Smooth muscle cell (in vitro differentiated cells): ENCODE results near the gene EAF1. TPM values are rescaled to one million over a fixed set of nuclear protein-coding genes. Genes with fewer than 3 reads are reported as not detected.
"Not testable (repeated sequence)": the region's sequence is repeated elsewhere in the genome, so short reads cannot be mapped to it uniquely, and the experiment has no call there.

ENCODE experiments used
- DNase-seq: peaks from one replicate; lab custom pipeline; 2025; ENCODE audit not compliant: unreplicated experiment; lab: John Stamatoyannopoulos, UW
- H2AFZ ChIP-seq: fragments of 200-600 bp; sonication (generic); 2 replicates; pipeline ENCODE4 v1.6.0; 2016; ENCODE audit warnings: antibody characterized with exemption, low read depth, mild to moderate bottlenecking
- H3F3A ChIP-seq: fragments of 200-600 bp; sonication (generic); 2 replicates; pipeline ENCODE4 v1.6.0; 2017; ENCODE audit warnings: antibody characterized with exemption, low read depth
- H3K27ac ChIP-seq: fragments of 200-600 bp; sonication (generic); 2 replicates; pipeline ENCODE4 v1.5.1; 2016; ENCODE audit warnings: low read depth, mild to moderate bottlenecking
- H3K27me3 ChIP-seq: fragments of 200-600 bp; sonication (generic); 2 replicates; pipeline ENCODE4 v1.6.1; 2016; ENCODE audit warnings: low read depth, mild to moderate bottlenecking
- H3K36me3 ChIP-seq: fragments of 200-600 bp; sonication (generic); 2 replicates; pipeline ENCODE4 v1.5.1; 2016; ENCODE audit warnings: low read depth
- H3K4me1 ChIP-seq: fragments of 200-600 bp; sonication (generic); 2 replicates; pipeline ENCODE4 v1.5.1; 2016; ENCODE audit warnings: low read depth
- H3K4me2 ChIP-seq: fragments of 200-600 bp; sonication (generic); 2 replicates; pipeline ENCODE4 v1.6.0; 2016; ENCODE audit warnings: mild to moderate bottlenecking
- H3K4me3 ChIP-seq: fragments of 200-600 bp; sonication (generic); 2 replicates; pipeline ENCODE4 v1.5.1; 2016; ENCODE audit warnings: mild to moderate bottlenecking
- H3K79me2 ChIP-seq: fragments of 200-600 bp; sonication (generic); 2 replicates; pipeline ENCODE4 v1.6.0; 2016; ENCODE audit warnings: low read depth, mild to moderate bottlenecking
- H3K9ac ChIP-seq: fragments of 200-600 bp; sonication (generic); 2 replicates; pipeline ENCODE4 v1.6.0; 2016; ENCODE audit warnings: low read depth
- H3K9me3 ChIP-seq: fragments of 200-600 bp; sonication (generic); replicated peaks from 2 replicates; pipeline ENCODE4 v1.5.1; 2016; ENCODE audit warnings: low read depth
- H4K20me1 ChIP-seq: fragments of 200-600 bp; sonication (generic); 2 replicates; pipeline ENCODE4 v1.6.0; 2016; ENCODE audit warnings: low read depth
- WGBS: methylation state at CpG from one replicate; pipeline ENCODE4 v1.1.7; 2016; ENCODE audit warnings: low lambda C conversion rate; 5-methylcytosine and 5-hydroxymethylcytosine counted together
- polyA plus RNA-seq: library from polyadenylated mRNA; unstranded; fragments of >200 nt; fragmentation: Nextera tagmentation; extraction: Ambion mirVana; gene quantifications from 2 replicates; pipeline ENCODE4 v1.2.1, GENCODE V29; 2016
- total RNA-seq: library from RNA; depleted of rRNA; stranded (reverse); fragments of >200 nt; gene quantifications from 2 replicates; pipeline ENCODE4 v1.2.3, GENCODE V29; 2014
- TF ChIP-seq, protein P1 (sequence below): fragments of 200-600 bp; sonication (generic); IDR thresholded peaks from 2 replicates; pipeline ENCODE4 v1.5.1; 2017; ENCODE audit warnings: borderline replicate concordance, mild to moderate bottlenecking, antibody characterized with exemption; ENCODE audit not compliant: insufficient read depth, poor library complexity, severe bottlenecking

Gene EAF1
- total and polyA plus RNA-seq, 2 experiments from 2014 or later: 9.5 to 22.1 TPM

DNA sequence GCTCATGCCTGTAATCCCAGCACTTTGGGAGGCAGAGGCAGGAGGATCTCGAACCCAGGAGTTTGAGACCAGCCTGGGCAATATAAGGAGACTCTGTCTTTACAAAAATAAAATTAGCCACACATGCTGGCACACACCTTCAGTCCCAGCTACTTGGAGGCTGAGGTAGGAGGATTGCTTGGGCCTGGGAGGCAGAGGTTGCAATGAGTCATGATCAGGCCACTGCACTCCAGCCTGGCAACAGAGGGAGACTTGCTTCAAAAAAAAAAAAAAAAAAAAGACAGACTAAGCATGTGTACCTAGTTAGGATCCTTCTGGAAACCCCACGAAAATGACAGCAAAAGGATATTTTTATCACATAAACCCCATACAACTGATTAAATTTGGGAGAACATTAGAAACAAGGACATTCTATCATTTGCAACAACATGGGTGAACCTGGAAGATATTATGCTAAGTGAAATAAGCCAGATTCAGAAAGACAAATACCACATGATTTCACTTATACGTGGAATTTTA lies 44.9 kb upstream of the EAF1 start:
- H3K4me2 ChIP-seq: no peak overlapping the region
- no peak overlapping the region for H2AFZ ChIP-seq
- H3K79me2 ChIP-seq: no peaks in the 10 kb centered on the region
- H4K20me1 ChIP-seq: no peaks in the 10 kb centered on the region
- H3K27me3 ChIP-seq: no peaks in the 10 kb centered on the region
- WGBS: 81% methylated on average over 3 of the region's 3 CpGs
- no peak overlapping the region for H3K27ac ChIP-seq
- DNase-seq: no peak
- H3K4me1 ChIP-seq: no peaks in the 10 kb centered on the region
- H3K9me3 ChIP-seq: no peaks in the 10 kb centered on the region
- no peaks in the 10 kb centered on the region for H3K36me3 ChIP-seq
- TF ChIP-seq, protein P1, sequence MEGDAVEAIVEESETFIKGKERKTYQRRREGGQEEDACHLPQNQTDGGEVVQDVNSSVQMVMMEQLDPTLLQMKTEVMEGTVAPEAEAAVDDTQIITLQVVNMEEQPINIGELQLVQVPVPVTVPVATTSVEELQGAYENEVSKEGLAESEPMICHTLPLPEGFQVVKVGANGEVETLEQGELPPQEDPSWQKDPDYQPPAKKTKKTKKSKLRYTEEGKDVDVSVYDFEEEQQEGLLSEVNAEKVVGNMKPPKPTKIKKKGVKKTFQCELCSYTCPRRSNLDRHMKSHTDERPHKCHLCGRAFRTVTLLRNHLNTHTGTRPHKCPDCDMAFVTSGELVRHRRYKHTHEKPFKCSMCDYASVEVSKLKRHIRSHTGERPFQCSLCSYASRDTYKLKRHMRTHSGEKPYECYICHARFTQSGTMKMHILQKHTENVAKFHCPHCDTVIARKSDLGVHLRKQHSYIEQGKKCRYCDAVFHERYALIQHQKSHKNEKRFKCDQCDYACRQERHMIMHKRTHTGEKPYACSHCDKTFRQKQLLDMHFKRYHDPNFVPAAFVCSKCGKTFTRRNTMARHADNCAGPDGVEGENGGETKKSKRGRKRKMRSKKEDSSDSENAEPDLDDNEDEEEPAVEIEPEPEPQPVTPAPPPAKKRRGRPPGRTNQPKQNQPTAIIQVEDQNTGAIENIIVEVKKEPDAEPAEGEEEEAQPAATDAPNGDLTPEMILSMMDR: no peak
- no peaks in the 10 kb centered on the region for H3F3A ChIP-seq
- H3K4me3 ChIP-seq: no peak overlapping the region
- H3K9ac ChIP-seq: no peak overlapping the region

DNA sequence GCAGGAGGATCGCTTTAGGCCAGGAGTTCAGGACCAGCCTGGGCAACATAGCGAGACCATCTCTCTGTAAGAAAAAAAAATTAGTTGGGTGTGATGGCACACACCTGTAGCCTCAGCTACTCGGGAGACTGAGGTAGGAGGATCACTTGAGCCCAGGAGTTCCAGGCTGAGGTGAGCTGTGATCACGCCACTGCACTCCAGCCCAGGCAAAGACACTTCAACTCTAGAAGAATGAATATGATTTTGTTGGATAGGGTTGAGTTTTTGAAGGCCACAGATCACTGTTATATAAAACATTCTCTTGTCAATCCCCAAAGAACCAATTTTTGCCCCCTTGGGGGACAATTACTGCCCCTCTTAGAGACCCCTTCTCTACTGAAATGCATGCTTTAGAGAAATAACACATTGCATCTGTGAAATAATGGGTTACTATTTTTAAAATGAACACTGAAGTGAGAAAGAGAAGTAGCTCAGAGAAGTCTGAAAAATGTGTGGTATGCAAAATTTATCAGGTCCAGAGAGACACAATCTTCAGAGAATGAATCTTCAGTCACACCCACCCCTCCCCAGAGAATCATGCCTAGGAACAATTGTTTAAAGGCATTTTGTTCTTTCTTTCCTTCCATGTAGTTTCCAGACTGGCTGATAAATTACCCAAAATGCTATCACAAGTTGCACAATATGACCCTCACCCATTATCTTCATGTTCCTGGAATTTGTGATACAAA lies 42.7 kb upstream of the EAF1 start:
- Histone ChIP-seq H3K4me3 (no peak overlapping the region), H3K9ac (no peak overlapping the region), H3K9me3 (no peaks in the 10 kb centered on the region), H2AFZ (no peak overlapping the region), H3K79me2 (no peaks in the 10 kb centered on the region), H3K27me3 (no peaks in the 10 kb centered on the region), H3F3A (no peaks in the 10 kb centered on the region), H4K20me1 (no peaks in the 10 kb centered on the region), H3K27ac (no peak overlapping the region), H3K4me1 (no peaks in the 10 kb centered on the region), H3K4me2 (no peak overlapping the region), H3K36me3 (no peaks in the 10 kb centered on the region)
- TF ChIP-seq, protein P1: no peak
- WGBS: 93% methylated on average over 4 of the region's 4 CpGs
- DNase-seq: no peak

DNA sequence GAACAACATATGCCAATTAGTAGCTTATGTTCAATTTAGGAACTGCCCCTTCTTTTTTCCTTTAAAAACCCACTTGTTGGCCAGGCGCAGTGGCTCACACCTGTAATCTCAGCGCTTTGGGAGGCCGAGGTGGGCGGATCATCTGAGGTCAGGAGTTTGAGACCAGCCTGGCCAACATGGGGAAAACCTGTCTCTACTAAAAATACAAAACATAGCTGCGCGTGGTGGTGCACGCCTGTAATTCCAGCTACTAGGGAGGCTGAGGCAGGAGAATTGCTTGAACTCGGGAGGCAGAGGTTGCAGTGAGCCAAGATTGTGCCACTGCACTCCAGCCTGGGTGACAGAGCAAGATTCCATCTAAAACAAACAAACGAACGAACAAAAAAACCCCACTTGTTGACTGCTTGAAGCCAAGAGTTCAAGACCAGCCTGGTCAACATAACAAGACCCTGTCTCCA lies 42.1 kb upstream of the EAF1 start:
- H3K27me3 ChIP-seq, DNase-seq, H3K4me2 ChIP-seq, H3K9me3 ChIP-seq, H3K4me3 ChIP-seq, H3K79me2 ChIP-seq, H3K27ac ChIP-seq, H3K4me1 ChIP-seq, H3K9ac ChIP-seq, H2AFZ ChIP-seq, H3K36me3 ChIP-seq, H4K20me1 ChIP-seq, H3F3A ChIP-seq: not testable (repeated sequence)
- 84% methylated on average over 10 of the region's 10 CpGs for WGBS

DNA sequence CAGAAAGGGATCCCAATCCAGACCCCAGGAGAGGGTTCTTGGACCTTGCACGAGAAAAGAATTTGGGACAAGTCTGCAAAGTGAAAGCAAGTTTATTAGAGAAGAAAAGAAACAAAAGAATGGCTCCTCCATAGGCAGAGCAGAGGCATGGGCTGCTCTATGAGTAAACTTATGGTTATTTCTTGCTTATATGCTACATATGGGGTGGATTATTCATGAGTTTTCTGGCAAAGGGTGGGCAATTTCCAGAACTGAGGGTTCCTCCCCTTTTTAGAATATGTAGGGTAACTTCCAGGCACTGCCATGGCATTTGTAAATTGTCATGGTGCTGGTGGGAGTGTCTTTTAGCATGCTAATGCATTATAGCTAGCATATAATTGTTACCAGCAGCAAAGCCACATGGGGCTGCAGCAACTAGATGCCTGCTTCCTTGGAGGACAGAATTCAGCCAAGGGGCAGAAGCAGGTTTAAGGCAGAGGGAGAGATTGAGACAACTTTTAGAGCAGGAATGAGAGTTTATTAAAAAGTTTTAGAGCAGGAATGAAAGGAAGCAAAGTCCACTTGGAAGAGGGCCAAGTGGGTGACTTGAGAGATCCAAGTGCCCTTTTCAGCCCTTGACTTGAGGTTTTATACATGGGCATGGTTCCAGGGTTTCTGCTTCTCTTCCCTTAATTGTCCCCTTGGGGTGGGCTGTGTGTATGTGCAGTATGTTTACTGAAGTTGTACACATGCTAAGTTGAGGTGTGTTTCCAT lies 41.3 kb upstream of the EAF1 start:
- no peaks in the 10 kb centered on the region for H3K4me1 ChIP-seq
- DNase-seq: no peak
- no peak overlapping the region for H3K9ac ChIP-seq
- no peaks in the 10 kb centered on the region for H4K20me1 ChIP-seq
- TF ChIP-seq, protein P1: no peak
- H3K4me2 ChIP-seq: no peak overlapping the region
- H3K36me3 ChIP-seq: no peaks in the 10 kb centered on the region
- no peak overlapping the region for H3K27ac ChIP-seq
- no peaks in the 10 kb centered on the region for H3K27me3 ChIP-seq
- no peak overlapping the region for H3K4me3 ChIP-seq
- H3K79me2 ChIP-seq: no peaks in the 10 kb centered on the region
- no peaks in the 10 kb centered on the region for H3K9me3 ChIP-seq
- no peak overlapping the region for H2AFZ ChIP-seq
- H3F3A ChIP-seq: no peaks in the 10 kb centered on the region
- WGBS: 96% methylated on average over 1 of the region's 1 CpG

DNA sequence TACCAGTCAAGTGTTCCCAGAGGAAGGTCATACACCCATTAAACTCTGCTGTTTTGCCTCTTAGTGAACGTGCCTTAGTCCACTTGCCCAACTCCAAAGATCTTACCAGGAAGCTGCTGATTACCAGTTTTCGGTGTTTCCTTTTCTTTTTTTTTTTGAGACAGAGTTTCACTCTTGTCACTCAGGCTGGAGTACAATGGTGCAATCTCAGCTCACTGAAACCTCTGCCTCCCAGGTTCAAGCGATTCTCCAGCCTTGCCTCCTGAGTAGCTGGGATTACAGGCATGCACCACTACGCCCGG lies 40.8 kb upstream of the EAF1 start:
- not testable (repeated sequence) for H3K36me3 ChIP-seq, H3K4me2 ChIP-seq, H3K4me1 ChIP-seq, H3K4me3 ChIP-seq, DNase-seq, H3K9ac ChIP-seq, H4K20me1 ChIP-seq, H3K27ac ChIP-seq, H3F3A ChIP-seq, H3K9me3 ChIP-seq, H3K79me2 ChIP-seq, H2AFZ ChIP-seq, H3K27me3 ChIP-seq
- WGBS: 96% methylated on average over 5 of the region's 5 CpGs
